ENCODE measurements around the gene FAM171A1. TPM values are rescaled to one million over a fixed set of nuclear protein-coding genes. Genes with fewer than 3 reads are reported as not detected.

FAM171A1 gene
- total RNA-seq, 1 donor, result 16.8 TPM

DNA sequence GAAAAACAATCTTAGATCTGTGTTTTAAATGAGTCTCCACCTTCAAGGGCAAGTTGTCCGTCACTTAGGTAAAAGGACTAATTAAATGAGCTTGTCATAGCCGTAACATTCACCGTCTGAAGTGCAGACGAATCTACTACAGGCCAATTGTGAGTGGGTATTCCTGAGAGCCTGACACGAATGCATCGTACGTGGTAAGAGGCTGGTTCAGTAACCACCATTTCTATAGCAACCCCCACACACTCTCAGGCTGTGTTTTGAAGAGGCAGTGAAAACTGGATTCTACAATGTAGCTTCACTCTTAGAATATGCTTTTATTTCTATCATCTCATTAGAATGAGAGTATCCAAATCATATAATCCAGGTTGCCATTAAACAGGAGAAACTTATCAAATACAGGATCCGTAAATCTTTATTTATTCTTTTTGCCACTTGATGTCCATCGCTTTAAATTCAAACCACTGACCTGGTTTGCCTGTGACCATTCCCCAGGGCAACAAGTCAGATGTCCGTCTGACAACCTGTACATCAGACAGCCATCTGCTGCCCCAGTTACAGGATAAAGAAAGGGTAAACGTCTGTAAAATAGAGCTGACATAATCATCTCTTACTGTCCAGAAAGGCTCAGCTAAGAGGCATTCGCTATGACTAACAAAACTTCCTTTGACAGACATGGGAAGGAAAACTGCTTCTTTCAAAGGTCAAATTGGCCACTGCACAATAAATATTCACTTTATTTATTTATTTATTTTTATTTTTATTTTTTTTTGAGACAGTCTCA is 132.3 kb downstream of the FAM171A1 start:
- no peak for DNase-seq (ENCODE audit: low read depth)

GRCh38 chr10:15237351-15237750 is 133.7 kb downstream of the FAM171A1 start:
- DNase-seq (ENCODE audit: low read depth), result peak; percentile 19
- no peak for TF ChIP-seq CTCF (IDR thresholded peaks at IDR 0.05; ENCODE audit: insufficient read depth, low read depth, low read length)
- H3K4me3 ChIP-seq (ENCODE audit: low read depth, low read length), result no peak overlapping the region

More for the DNA sequence above, 132.3 kb downstream of the FAM171A1 start:
- no peak for TF ChIP-seq CTCF (IDR thresholded peaks at IDR 0.05; ENCODE audit: insufficient read depth, low read depth, low read length)
- no peak overlapping the region for H3K4me3 ChIP-seq (ENCODE audit: low read depth, low read length)

- DNase-seq (ENCODE audit: low read depth), result no peak
- TF ChIP-seq CTCF (IDR thresholded peaks at IDR 0.05; ENCODE audit: insufficient read depth, low read depth, low read length), result no peak
- H3K4me3 ChIP-seq (ENCODE audit: low read depth, low read length), result no peak overlapping the region
These were observed 134.7 kb downstream of the FAM171A1 start for GRCh38 chr10:15236340-15236739.

- no peak overlapping the region for H3K4me3 ChIP-seq (ENCODE audit: low read depth, low read length)
- no peak for DNase-seq (ENCODE audit: low read depth)
- no peak for TF ChIP-seq CTCF (IDR thresholded peaks at IDR 0.05; ENCODE audit: insufficient read depth, low read depth, low read length)
These were observed 138.8 kb downstream of the FAM171A1 start for GRCh38 chr10:15232279-15232678.

DNA sequence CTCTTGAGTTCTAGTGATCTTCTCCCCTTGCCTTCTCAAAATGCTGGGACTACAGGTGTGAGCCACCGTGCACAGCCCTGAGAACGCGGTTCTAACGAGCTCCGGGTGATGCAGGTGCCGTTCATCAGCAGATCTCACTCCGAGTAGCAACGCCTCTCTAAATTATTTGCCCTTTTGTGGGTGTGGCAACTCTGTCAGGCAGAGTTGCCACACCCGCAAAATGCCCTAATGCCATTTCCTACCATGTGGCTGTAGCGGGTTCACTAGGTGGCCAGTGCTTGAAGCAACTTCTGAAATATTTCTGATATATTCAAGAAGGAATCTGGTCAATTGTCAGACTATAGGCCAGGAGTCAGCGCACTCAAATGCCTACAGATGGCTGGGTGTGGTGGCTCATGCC is 139.7 kb downstream of the FAM171A1 start:
- no peak overlapping the region for H3K4me3 ChIP-seq (ENCODE audit: low read depth, low read length)
- DNase-seq (ENCODE audit: low read depth), result no peak
- TF ChIP-seq CTCF (IDR thresholded peaks at IDR 0.05; ENCODE audit: insufficient read depth, low read depth, low read length), result no peak

- DNase-seq (ENCODE audit: low read depth), result no peak
- no peak for TF ChIP-seq CTCF (IDR thresholded peaks at IDR 0.05; ENCODE audit: insufficient read depth, low read depth, low read length)
- H3K4me3 ChIP-seq (ENCODE audit: low read depth, low read length), result no peak overlapping the region
These were observed 140.8 kb downstream of the FAM171A1 start for GRCh38 chr10:15230257-15230656.

GRCh38 chr10:15229268-15229667 is 141.8 kb downstream of the FAM171A1 start:
- H3K4me3 ChIP-seq (ENCODE audit: low read depth, low read length), result no peak overlapping the region
- TF ChIP-seq CTCF (IDR thresholded peaks at IDR 0.05; ENCODE audit: insufficient read depth, low read depth, low read length), result no peak
- no peak for DNase-seq (ENCODE audit: low read depth)
